Measurements from ENCODE around the gene ONECUT1.

DNA sequence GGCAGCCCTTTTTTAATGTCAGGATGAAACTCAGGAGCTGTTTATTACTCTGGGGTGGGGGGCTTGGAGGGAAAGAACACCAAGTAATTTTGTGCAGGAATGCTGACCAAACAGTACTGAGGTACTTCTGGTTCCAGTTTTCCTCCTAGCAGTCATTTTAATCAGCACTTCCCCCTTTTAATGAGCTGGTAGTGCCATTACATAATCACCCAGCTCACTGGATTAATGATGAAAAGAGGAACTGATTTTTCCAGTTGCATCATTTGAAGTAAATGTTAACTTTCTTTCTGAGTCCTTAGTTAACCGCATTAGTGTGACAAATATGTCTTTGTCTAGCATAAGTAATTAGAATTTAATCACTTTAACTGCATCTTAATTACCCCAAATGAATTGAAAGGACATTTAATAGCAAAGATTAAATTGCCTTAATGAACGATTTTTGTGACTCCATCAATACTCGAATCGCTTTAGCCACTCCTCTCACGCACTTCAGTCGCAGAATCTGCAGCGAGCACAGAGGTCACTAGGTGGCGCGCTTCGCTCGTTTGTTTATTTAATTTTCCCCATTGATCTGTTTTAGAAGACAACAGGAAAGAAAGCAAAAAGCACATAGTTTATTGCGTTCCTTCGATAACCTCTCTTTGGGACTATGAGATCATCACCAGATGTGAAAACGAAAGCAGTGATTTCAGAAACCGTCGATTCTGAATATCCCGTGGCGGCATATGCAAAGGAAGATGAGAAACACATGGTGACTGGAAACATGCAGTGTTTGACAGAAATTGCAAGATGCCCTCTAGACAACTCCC is 9.8 kb downstream of the ONECUT1 start:
- TF ChIP-seq, protein P1, sequence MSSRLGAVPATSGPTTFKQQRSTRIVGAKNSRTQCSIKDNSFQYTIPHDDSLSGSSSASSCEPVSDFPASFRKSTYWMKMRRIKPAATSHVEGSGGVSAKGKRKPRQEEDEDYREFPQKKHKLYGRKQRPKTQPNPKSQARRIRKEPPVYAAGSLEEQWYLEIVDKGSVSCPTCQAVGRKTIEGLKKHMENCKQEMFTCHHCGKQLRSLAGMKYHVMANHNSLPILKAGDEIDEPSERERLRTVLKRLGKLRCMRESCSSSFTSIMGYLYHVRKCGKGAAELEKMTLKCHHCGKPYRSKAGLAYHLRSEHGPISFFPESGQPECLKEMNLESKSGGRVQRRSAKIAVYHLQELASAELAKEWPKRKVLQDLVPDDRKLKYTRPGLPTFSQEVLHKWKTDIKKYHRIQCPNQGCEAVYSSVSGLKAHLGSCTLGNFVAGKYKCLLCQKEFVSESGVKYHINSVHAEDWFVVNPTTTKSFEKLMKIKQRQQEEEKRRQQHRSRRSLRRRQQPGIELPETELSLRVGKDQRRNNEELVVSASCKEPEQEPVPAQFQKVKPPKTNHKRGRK (CRISPR knock-in tag; IDR thresholded peaks at IDR 0.05; ENCODE audit: borderline replicate concordance) = no peak
- TF ChIP-seq, protein P2, sequence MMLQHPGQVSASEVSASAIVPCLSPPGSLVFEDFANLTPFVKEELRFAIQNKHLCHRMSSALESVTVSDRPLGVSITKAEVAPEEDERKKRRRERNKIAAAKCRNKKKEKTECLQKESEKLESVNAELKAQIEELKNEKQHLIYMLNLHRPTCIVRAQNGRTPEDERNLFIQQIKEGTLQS (CRISPR knock-in tag; conservative IDR thresholded peaks at IDR 0.05) = no peak
- TF ChIP-seq, protein P3, sequence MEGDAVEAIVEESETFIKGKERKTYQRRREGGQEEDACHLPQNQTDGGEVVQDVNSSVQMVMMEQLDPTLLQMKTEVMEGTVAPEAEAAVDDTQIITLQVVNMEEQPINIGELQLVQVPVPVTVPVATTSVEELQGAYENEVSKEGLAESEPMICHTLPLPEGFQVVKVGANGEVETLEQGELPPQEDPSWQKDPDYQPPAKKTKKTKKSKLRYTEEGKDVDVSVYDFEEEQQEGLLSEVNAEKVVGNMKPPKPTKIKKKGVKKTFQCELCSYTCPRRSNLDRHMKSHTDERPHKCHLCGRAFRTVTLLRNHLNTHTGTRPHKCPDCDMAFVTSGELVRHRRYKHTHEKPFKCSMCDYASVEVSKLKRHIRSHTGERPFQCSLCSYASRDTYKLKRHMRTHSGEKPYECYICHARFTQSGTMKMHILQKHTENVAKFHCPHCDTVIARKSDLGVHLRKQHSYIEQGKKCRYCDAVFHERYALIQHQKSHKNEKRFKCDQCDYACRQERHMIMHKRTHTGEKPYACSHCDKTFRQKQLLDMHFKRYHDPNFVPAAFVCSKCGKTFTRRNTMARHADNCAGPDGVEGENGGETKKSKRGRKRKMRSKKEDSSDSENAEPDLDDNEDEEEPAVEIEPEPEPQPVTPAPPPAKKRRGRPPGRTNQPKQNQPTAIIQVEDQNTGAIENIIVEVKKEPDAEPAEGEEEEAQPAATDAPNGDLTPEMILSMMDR (IDR thresholded peaks at IDR 0.05) = peak; percentile 84
- TF ChIP-seq, protein P4, sequence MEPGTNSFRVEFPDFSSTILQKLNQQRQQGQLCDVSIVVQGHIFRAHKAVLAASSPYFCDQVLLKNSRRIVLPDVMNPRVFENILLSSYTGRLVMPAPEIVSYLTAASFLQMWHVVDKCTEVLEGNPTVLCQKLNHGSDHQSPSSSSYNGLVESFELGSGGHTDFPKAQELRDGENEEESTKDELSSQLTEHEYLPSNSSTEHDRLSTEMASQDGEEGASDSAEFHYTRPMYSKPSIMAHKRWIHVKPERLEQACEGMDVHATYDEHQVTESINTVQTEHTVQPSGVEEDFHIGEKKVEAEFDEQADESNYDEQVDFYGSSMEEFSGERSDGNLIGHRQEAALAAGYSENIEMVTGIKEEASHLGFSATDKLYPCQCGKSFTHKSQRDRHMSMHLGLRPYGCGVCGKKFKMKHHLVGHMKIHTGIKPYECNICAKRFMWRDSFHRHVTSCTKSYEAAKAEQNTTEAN (CRISPR knock-in tag; IDR thresholded peaks at IDR 0.05) = no peak
- TF ChIP-seq TEAD1 (CRISPR knock-in tag; IDR thresholded peaks at IDR 0.05) (no peak), SP1 (CRISPR knock-in tag; conservative IDR thresholded peaks at IDR 0.05) (no peak), IRF2 (CRISPR knock-in tag; IDR thresholded peaks at IDR 0.05; ENCODE audit: borderline replicate concordance, low read depth) (no peak), NFE2L1 (CRISPR knock-in tag; IDR thresholded peaks at IDR 0.05) (no peak), CBFB (CRISPR knock-in tag; IDR thresholded peaks at IDR 0.05; ENCODE audit: low read depth) (no peak), CREM (CRISPR knock-in tag; IDR thresholded peaks at IDR 0.05) (no peak), FOXJ3 (CRISPR knock-in tag; IDR thresholded peaks at IDR 0.05; ENCODE audit: borderline replicate concordance) (no peak)
- TF ChIP-seq, protein P5, sequence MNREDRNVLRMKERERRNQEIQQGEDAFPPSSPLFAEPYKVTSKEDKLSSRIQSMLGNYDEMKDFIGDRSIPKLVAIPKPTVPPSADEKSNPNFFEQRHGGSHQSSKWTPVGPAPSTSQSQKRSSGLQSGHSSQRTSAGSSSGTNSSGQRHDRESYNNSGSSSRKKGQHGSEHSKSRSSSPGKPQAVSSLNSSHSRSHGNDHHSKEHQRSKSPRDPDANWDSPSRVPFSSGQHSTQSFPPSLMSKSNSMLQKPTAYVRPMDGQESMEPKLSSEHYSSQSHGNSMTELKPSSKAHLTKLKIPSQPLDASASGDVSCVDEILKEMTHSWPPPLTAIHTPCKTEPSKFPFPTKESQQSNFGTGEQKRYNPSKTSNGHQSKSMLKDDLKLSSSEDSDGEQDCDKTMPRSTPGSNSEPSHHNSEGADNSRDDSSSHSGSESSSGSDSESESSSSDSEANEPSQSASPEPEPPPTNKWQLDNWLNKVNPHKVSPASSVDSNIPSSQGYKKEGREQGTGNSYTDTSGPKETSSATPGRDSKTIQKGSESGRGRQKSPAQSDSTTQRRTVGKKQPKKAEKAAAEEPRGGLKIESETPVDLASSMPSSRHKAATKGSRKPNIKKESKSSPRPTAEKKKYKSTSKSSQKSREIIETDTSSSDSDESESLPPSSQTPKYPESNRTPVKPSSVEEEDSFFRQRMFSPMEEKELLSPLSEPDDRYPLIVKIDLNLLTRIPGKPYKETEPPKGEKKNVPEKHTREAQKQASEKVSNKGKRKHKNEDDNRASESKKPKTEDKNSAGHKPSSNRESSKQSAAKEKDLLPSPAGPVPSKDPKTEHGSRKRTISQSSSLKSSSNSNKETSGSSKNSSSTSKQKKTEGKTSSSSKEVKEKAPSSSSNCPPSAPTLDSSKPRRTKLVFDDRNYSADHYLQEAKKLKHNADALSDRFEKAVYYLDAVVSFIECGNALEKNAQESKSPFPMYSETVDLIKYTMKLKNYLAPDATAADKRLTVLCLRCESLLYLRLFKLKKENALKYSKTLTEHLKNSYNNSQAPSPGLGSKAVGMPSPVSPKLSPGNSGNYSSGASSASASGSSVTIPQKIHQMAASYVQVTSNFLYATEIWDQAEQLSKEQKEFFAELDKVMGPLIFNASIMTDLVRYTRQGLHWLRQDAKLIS (CRISPR knock-in tag; IDR thresholded peaks at IDR 0.05; ENCODE audit: borderline replicate concordance) = no peak; the same call in 1 of the 2 replicates
- TF ChIP-seq, protein P6, sequence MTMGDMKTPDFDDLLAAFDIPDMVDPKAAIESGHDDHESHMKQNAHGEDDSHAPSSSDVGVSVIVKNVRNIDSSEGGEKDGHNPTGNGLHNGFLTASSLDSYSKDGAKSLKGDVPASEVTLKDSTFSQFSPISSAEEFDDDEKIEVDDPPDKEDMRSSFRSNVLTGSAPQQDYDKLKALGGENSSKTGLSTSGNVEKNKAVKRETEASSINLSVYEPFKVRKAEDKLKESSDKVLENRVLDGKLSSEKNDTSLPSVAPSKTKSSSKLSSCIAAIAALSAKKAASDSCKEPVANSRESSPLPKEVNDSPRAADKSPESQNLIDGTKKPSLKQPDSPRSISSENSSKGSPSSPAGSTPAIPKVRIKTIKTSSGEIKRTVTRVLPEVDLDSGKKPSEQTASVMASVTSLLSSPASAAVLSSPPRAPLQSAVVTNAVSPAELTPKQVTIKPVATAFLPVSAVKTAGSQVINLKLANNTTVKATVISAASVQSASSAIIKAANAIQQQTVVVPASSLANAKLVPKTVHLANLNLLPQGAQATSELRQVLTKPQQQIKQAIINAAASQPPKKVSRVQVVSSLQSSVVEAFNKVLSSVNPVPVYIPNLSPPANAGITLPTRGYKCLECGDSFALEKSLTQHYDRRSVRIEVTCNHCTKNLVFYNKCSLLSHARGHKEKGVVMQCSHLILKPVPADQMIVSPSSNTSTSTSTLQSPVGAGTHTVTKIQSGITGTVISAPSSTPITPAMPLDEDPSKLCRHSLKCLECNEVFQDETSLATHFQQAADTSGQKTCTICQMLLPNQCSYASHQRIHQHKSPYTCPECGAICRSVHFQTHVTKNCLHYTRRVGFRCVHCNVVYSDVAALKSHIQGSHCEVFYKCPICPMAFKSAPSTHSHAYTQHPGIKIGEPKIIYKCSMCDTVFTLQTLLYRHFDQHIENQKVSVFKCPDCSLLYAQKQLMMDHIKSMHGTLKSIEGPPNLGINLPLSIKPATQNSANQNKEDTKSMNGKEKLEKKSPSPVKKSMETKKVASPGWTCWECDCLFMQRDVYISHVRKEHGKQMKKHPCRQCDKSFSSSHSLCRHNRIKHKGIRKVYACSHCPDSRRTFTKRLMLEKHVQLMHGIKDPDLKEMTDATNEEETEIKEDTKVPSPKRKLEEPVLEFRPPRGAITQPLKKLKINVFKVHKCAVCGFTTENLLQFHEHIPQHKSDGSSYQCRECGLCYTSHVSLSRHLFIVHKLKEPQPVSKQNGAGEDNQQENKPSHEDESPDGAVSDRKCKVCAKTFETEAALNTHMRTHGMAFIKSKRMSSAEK (CRISPR knock-in tag; IDR thresholded peaks at IDR 0.05; ENCODE audit: borderline replicate concordance) = no peak
